Psoas muscle (tissue), 8 donors: Measurements from ENCODE around the gene CLINT1. TPM values are rescaled to one million over a fixed set of nuclear protein-coding genes. Genes with fewer than 3 reads are reported as not detected.

Experiments used
- ATAC-seq, 4 donors: fragments of 200-7000 bp; cut with Tn5 transposase; one replicate each; pipeline ENCODE4 v1.9.1; 2020; ENCODE audit warnings: moderate library complexity in 3 of 4, mild to moderate bottlenecking in 2 of 4
- DNase-seq, 2 donors: peaks; one replicate each; pipeline ENCODE4 v3.0.0-alpha.2; 2020
- H3K27ac ChIP-seq: fragments of 200-600 bp; one replicate; pipeline ENCODE4 v1.8.0; 2022
- H3K27me3 ChIP-seq, 3 donors: fragments of 200-600 bp in 1 of 3; one replicate each; pipeline versions ENCODE4 v1.6.1 to v1.8.0; 2013 to 2022; ENCODE audit warnings: low read length in 2 of 3, mild to moderate bottlenecking in 2 of 3, moderate library complexity in 1 of 3; ENCODE audit not compliant: insufficient read depth in 3 of 3
- H3K36me3 ChIP-seq, 2 donors: fragments of 200-600 bp in 1 of 2; one replicate each; pipeline versions ENCODE4 v1.6.1 to v1.8.0; 2013 to 2022; ENCODE audit warnings: low read depth in 1 of 2, mild to moderate bottlenecking in 1 of 2, moderate library complexity in 1 of 2; ENCODE audit not compliant: insufficient read depth in 1 of 2
- H3K4me1 ChIP-seq: fragments of 200-600 bp; one replicate; pipeline ENCODE4 v1.8.0; 2022
- H3K4me3 ChIP-seq: fragments of 200-600 bp; one replicate; pipeline ENCODE4 v1.8.0; 2022; ENCODE audit warnings: mild to moderate bottlenecking
- H3K9me3 ChIP-seq: fragments of 200-600 bp; one replicate; pipeline ENCODE4 v1.8.0; 2022
- WGBS, 3 donors: extraction: QIAGEN DNeasy Blood & Tissue Kit; methylation state at CpG; one replicate each; pipeline versions ENCODE4 v1.1.6 to v1.1.7; 2013; 5-methylcytosine and 5-hydroxymethylcytosine counted together
- intact Hi-C, 2 donors: fragments of 100-400 bp; cut with DNase I; formaldehyde crosslinking; loops; one replicate each; pipeline versions ENCODE4 v1.11.0 to v1.14.2; 2022
- polyA plus RNA-seq, 3 donors: library from polyadenylated mRNA; stranded (reverse); fragments of 200-250 nt; gene quantifications; one replicate each; pipeline ENCODE4 v1.2.3, GENCODE V29; 2013
- total RNA-seq, 4 donors: library from RNA; stranded (reverse); fragmentation: NEBNext Ultra II Directional in 2 of 4; extraction: Animal tissue kit (Norgen Biotek cat#: 25700) in 2 of 4; gene quantifications; one replicate each; pipeline versions ENCODE4 v1.2.1 to v1.2.4, GENCODE V29; 2021 to 2023
- TF ChIP-seq, protein P1 (sequence below): fragments of 200-600 bp; IDR thresholded peaks from one replicate; pipeline ENCODE4 v1.8.0; 2022; ENCODE audit warnings: antibody characterized with exemption
- donor health status: healthy with polysubstance abuse.
- donor health status: DM: no; HTN: no; CAD: no; lungs with moderate emphysema.
- donor health status: Bipolar disorder and iron deficiency.
- donor health status: healthy.
- donor health status: DM: yes; HTN: yes; CAD: no.
- donor health status: DM: no; HTN: no; CAD: no.
- donor health status: DM: no; HTN: no; CAD: no.
- donor health status: DM: yes; HTN: yes; CAD: no.

Gene CLINT1
- total and polyA plus RNA-seq, 7 donors = 37.9 to 89.7 (median 67.5) TPM

DNA sequence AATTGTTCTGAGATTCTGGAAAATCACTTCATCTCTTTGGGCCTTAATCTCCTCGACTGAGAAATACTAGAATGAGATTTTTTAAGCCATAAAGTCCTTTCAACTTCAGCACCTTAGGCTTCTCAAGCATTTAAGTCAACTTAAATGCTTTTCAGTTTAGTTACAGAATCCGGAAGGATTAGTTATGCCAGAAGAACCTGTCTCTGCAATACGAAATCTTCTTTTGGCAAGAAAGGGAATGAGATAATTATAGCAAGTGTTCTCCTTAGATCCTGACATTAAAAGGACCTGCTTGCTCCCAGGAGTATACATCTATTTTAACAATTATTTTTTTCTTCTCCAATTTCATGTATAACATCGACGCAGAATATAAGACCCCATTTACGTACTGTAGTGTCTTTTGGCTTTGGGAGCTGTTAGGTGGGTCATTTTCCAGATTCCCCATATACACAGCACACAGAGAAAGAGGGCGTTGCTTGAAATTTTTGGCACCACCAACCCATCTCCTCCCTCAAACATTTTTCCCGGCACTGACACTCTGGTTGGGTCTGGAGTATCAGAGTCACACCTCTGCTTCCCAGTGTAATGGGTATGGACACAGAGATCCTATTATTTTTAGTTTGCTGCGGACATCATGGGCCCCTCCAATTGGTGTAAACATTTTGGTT, 43.6 kb upstream of the CLINT1 start:
- H3K27me3 ChIP-seq = no peaks in the 10 kb centered on the region
- no peaks in the 10 kb centered on the region for H3K9me3 ChIP-seq
- 31 to 50% (median 34%) methylated on average over 9 of the region's 9 CpGs for WGBS, 3 donors
- ATAC-seq (no peak), DNase-seq (no peak)
- H3K36me3 ChIP-seq = no peaks in the 10 kb centered on the region
- TF ChIP-seq, protein P1, sequence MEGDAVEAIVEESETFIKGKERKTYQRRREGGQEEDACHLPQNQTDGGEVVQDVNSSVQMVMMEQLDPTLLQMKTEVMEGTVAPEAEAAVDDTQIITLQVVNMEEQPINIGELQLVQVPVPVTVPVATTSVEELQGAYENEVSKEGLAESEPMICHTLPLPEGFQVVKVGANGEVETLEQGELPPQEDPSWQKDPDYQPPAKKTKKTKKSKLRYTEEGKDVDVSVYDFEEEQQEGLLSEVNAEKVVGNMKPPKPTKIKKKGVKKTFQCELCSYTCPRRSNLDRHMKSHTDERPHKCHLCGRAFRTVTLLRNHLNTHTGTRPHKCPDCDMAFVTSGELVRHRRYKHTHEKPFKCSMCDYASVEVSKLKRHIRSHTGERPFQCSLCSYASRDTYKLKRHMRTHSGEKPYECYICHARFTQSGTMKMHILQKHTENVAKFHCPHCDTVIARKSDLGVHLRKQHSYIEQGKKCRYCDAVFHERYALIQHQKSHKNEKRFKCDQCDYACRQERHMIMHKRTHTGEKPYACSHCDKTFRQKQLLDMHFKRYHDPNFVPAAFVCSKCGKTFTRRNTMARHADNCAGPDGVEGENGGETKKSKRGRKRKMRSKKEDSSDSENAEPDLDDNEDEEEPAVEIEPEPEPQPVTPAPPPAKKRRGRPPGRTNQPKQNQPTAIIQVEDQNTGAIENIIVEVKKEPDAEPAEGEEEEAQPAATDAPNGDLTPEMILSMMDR = no peak
- intact Hi-C loops = no loop called here
- H3K27ac ChIP-seq = no peak overlapping the region
- no peak overlapping the region for H3K4me3 ChIP-seq
- peaks cover 10% of the 10 kb centered on the region for H3K4me1 ChIP-seq

DNA sequence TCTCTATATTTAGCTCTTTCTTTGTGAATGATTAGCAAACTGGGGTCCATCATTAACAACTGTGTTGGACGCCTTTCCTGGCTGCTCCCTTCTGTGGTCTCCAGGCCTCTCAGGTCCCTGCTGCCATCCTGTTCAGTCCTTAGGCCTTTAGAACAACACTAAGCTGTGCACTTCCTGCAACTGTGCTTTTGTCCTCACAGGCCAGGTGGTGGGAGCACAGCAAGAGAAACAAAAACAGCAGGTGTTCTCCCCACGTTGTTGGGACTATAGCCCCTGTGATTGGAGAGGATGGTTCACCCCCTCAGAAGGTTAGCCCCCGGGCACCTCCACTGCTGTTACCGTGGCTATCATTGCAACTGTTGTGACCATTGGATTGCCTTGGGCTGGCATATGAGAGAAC, 41.7 kb upstream of the CLINT1 start:
- Histone ChIP-seq H3K4me3 (no peak overlapping the region), H3K36me3 (no peaks in the 10 kb centered on the region), H3K4me1 (peaks cover 10% of the 10 kb centered on the region), H3K9me3 (no peaks in the 10 kb centered on the region), H3K27ac (no peak overlapping the region), H3K27me3 (no peaks in the 10 kb centered on the region)
- TF ChIP-seq, protein P1 = no peak
- DNase-seq = no peak
- ATAC-seq = no peak
- WGBS, 3 donors = 69 to 76% (median 71%) methylated on average over 4 of the region's 4 CpGs
- intact Hi-C loops = no loop called here

DNA sequence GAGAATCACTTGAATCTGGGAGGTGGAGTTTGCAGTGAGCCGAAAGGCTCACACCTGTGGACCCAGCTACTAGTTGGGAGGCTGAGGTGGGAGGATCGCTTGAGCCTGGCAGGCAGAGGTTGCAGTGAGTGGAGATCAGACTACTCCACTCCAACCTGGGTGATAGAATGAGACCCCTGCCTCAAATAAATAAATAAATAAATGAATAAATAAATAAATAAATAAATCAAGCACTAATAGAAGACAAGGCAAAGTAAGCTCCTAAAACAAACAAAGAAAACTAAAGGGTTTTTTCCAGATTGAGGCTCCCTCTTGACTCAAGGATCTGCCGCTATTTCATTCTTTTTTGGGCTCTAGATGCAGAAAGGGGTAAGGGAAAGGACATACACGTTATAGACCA, 34.7 kb upstream of the CLINT1 start:
- Histone ChIP-seq H3K27me3 (no peaks in the 10 kb centered on the region), H3K4me3 (no peak overlapping the region), H3K4me1 (no peaks in the 10 kb centered on the region), H3K9me3 (no peaks in the 10 kb centered on the region), H3K27ac (no peak overlapping the region), H3K36me3 (no peaks in the 10 kb centered on the region)
- intact Hi-C loops = no loop called here
- DNase-seq = no peak
- whole genome bisulfite sequencing, 3 donors = 91 to 92% (median 92%) methylated on average over 4 of the region's 4 CpGs
- no peak for ATAC-seq
- TF ChIP-seq, protein P1 = no peak

DNA sequence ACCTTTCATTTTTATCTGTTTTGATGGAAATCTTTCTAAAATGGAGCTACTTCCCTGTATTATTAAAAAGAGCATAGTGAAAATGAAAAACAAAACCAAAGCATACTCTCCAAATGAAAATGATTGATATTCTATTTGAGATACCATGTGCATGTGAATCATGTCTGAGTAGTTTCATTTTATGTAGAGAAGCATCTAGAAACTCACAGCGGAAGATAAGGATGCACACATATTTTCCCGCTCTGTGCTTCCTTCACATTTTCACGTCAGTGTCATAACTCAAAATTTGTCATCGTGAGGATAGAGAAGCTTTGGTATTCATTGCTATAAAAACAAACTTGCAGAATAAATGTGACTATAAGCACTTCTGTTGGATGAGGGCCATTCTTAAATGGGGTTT, 34.0 kb upstream of the CLINT1 start:
- Histone ChIP-seq H3K36me3 (no peaks in the 10 kb centered on the region), H3K4me1 (no peaks in the 10 kb centered on the region), H3K27me3 (no peaks in the 10 kb centered on the region), H3K27ac (no peak overlapping the region), H3K4me3 (no peak overlapping the region), H3K9me3 (no peaks in the 10 kb centered on the region)
- intact Hi-C loops = no loop called here
- TF ChIP-seq, protein P1 = no peak
- 66 to 76% (median 67%) methylated on average over 4 of the region's 4 CpGs for WGBS, 3 donors
- ATAC-seq (no peak), DNase-seq (no peak)
